Vagina (tissue), 2 donors: Measurements from ENCODE around the gene DNAJC11. TPM values are rescaled to one million over a fixed set of nuclear protein-coding genes. Genes with fewer than 3 reads are reported as not detected.
"Not testable (repeated sequence)": the region's sequence is repeated elsewhere in the genome, so short reads cannot be mapped to it uniquely, and the experiment has no call there.

Experiments
- DNase-seq, 2 donors: peaks; one replicate each; pipeline ENCODE4 v3.0.0-alpha.2; 2017; ENCODE audit errors: extremely low spot score in 2 of 2
- H3K27ac ChIP-seq: fragments of 200-600 bp; sonication (generic); one replicate; pipeline ENCODE4 v1.5.1; 2019
- H3K27me3 ChIP-seq: fragments of 200-600 bp; sonication (generic); one replicate; pipeline ENCODE4 v1.5.1; 2019
- H3K36me3 ChIP-seq, 2 donors: fragments of 200-600 bp; sonication (generic); one replicate each; pipeline ENCODE4 v1.5.1; 2017 to 2019
- H3K4me1 ChIP-seq: fragments of 200-600 bp; sonication (generic); one replicate; pipeline ENCODE4 v1.5.1; 2019
- H3K4me3 ChIP-seq, 2 donors: fragments of 200-600 bp; sonication (generic); 1 replicate in 1 of 2; 2 replicates in 1 of 2; pipeline ENCODE4 v1.5.1; 2016 to 2019
- H3K9me3 ChIP-seq: fragments of 200-600 bp; sonication (generic); one replicate; pipeline ENCODE4 v1.5.1; 2019
- CTCF ChIP-seq, 3 experiments: fragments of 450-650 bp in 2 of 3; fragments of 200-600 bp in 1 of 3; sonication (generic) in 1 of 3; IDR thresholded peaks; one replicate each; pipeline ENCODE4 v1.5.1; 2017 to 2019; ENCODE audit warnings: antibody characterized with exemption in 3 of 3, mild to moderate bottlenecking in 2 of 3, moderate library complexity in 2 of 3
- POLR2A ChIP-seq, 2 donors: fragments of 450-650 bp; IDR thresholded peaks; one replicate each; pipeline ENCODE4 v1.6.1; 2017; ENCODE audit warnings: antibody characterized with exemption in 2 of 2, mild to moderate bottlenecking in 2 of 2, moderate library complexity in 2 of 2
- POLR2AphosphoS5 ChIP-seq, 2 donors: sonication (generic); formaldehyde crosslinking; IDR thresholded peaks; one replicate each; pipeline ENCODE4 v1.9.0; 2017; ENCODE audit warnings: antibody characterized with exemption in 2 of 2, mild to moderate bottlenecking in 2 of 2, low read depth in 1 of 2; ENCODE audit not compliant: insufficient read depth in 1 of 2
- intact Hi-C: fragments of 100-400 bp; cut with DNase I; formaldehyde crosslinking; loops from one replicate; pipeline ENCODE4 v1.15.1; 2023
- total RNA-seq: library from RNA; depleted of rRNA; stranded (reverse); fragments of >200 nt; gene quantifications from one replicate; pipeline ENCODE4 v1.2.3, GENCODE V29; 2016

DNAJC11 gene
- total RNA-seq, 1 donor from 2014 or later, result 29.2 TPM

- H3K36me3 ChIP-seq, result peaks cover 0 to 27% of the 10 kb centered on the region in 2 donors
- H3K9me3 ChIP-seq, result no peaks in the 10 kb centered on the region
- DNase-seq, result no peak
- H3K27me3 ChIP-seq, result no peaks in the 10 kb centered on the region
- H3K4me3 ChIP-seq, result no peak overlapping the region
- H3K4me1 ChIP-seq, result no peaks in the 10 kb centered on the region
- intact Hi-C loops, result loop anchor here (5.0 to 10.0 kb wide), 2 partner anchors 88 to 160 kb away; partner anchors contain the start of gene TAS1R1
- TF ChIP-seq POLR2AphosphoS5 (IDR thresholded peaks at IDR 0.05; ENCODE audit: insufficient read depth in 1 of 2, low read depth in 1 of 2) (no peak), POLR2A (IDR thresholded peaks at IDR 0.05) (no peak), CTCF (IDR thresholded peaks at IDR 0.05) (no peak)
- no peak overlapping the region for H3K27ac ChIP-seq
Measured at GRCh38 chr1:6645018-6645417, 56.6 kb downstream of the DNAJC11 start.

- H3K27me3 ChIP-seq, H3K9me3 ChIP-seq, DNase-seq, H3K27ac ChIP-seq, H3K4me3 ChIP-seq: not testable (repeated sequence)
- H3K36me3 ChIP-seq, result peaks cover 0 to 58% of the 10 kb centered on the region in 2 donors
- peaks cover 11% of the 10 kb centered on the region for H3K4me1 ChIP-seq
- intact Hi-C loops, result loop anchor here (10.0 kb wide), 1 partner anchor 156 kb away; no protein-coding TSS in a partner anchor
Measured at GRCh38 chr1:6640867-6641266, 60.7 kb downstream of the DNAJC11 start.

- no peaks in the 10 kb centered on the region for H3K27me3 ChIP-seq
- H3K4me1 ChIP-seq, result peaks cover 11% of the 10 kb centered on the region
- TF ChIP-seq POLR2A (IDR thresholded peaks at IDR 0.05) (no peak), POLR2AphosphoS5 (IDR thresholded peaks at IDR 0.05; ENCODE audit: insufficient read depth in 1 of 2, low read depth in 1 of 2) (peak; percentile 51 to 55)
- no peak overlapping the region for H3K4me3 ChIP-seq
- no peak for DNase-seq
- H3K36me3 ChIP-seq, result peaks cover 0 to 62% of the 10 kb centered on the region in 2 donors
- H3K27ac ChIP-seq, result peak overlapping the region; percentile 20
- H3K9me3 ChIP-seq, result no peaks in the 10 kb centered on the region
- intact Hi-C loops, result loop anchor here (5.0 kb wide), 1 partner anchor 36 kb away; the partner anchor contains the start of gene KLHL21
Measured at GRCh38 chr1:6638226-6638625, 63.4 kb downstream of the DNAJC11 start.

- Histone ChIP-seq H3K9me3 (no peaks in the 10 kb centered on the region), H3K4me1 (peaks cover 11% of the 10 kb centered on the region), H3K27me3 (no peaks in the 10 kb centered on the region), H3K27ac (peak overlapping the region; percentile 20), H3K4me3 (no peak overlapping the region), H3K36me3 (peaks cover 0 to 66% of the 10 kb centered on the region in 2 donors)
- no peak for DNase-seq
- TF ChIP-seq POLR2AphosphoS5 (IDR thresholded peaks at IDR 0.05; ENCODE audit: insufficient read depth in 1 of 2, low read depth in 1 of 2), result no peak
- no peak for TF ChIP-seq CTCF (IDR thresholded peaks at IDR 0.05)
- TF ChIP-seq POLR2A (IDR thresholded peaks at IDR 0.05), result no peak
- intact Hi-C loops, result loop anchor here (5.0 kb wide), 1 partner anchor 35 kb away; the partner anchor contains the start of gene KLHL21
Measured at GRCh38 chr1:6637770-6638169, 63.8 kb downstream of the DNAJC11 start.

- not testable (repeated sequence) for H3K9me3 ChIP-seq, H3K27ac ChIP-seq, DNase-seq, H3K4me3 ChIP-seq, H3K27me3 ChIP-seq
- Histone ChIP-seq H3K4me1 (peaks cover 11% of the 10 kb centered on the region), H3K36me3 (peaks cover 0 to 76% of the 10 kb centered on the region in 2 donors)
- intact Hi-C loops, result loop anchor here (5.0 kb wide), 1 partner anchor 34 kb away; the partner anchor contains the start of gene KLHL21
Measured at GRCh38 chr1:6636778-6637177, 64.8 kb downstream of the DNAJC11 start.

GRCh38 chr1:6635910-6636760 is 65.5 kb downstream of the DNAJC11 start:
- TF ChIP-seq POLR2A (IDR thresholded peaks at IDR 0.05) (no peak), CTCF (IDR thresholded peaks at IDR 0.05) (no peak), POLR2AphosphoS5 (IDR thresholded peaks at IDR 0.05; ENCODE audit: insufficient read depth in 1 of 2, low read depth in 1 of 2) (no peak)
- H3K4me3 ChIP-seq, result no peak overlapping the region
- intact Hi-C loops, result loop anchor here (5.0 kb wide), 1 partner anchor 34 kb away; the partner anchor contains the start of gene KLHL21
- no peak for DNase-seq
- no peaks in the 10 kb centered on the region for H3K27me3 ChIP-seq
- H3K4me1 ChIP-seq, result peaks cover 11% of the 10 kb centered on the region
- H3K36me3 ChIP-seq, result peaks cover 0 to 83% of the 10 kb centered on the region in 2 donors
- H3K9me3 ChIP-seq, result no peaks in the 10 kb centered on the region
- no peak overlapping the region for H3K27ac ChIP-seq
